ENCODE results near the gene KIF21B.

DNA sequence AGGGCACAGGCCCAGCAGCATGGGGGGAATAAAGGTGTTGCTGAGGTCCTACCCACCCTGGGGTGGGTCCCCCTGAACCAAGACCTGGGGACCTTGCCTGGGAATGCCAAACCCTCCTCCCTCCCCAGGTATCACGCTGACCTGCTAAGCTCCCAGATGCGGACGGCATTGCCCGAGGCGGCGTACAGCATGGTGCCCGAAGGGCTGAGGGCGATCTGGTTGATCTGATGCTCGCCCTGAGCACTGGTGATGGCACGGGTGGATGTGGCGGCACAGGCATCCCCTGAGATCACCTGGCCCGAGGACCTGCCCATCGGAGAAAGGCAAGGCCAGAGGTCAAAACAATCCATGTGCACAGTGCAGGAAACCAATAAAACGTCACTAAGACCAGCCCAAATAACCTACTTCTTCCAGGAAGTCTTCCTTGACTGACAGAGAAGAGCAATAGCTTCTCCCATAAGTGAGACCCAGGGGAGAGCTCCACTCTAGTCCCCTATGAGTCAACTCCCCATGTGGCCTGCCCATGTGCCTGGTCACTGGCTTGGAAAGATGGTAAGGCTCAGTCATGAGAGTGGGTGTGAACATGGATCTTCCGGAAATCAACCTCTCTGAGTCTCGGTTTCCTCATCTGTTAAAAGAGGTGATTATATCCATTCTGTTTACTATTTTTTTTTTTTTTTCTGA lies 46.3 kb downstream of the KIF21B start:
- TF ChIP-seq, protein P1, sequence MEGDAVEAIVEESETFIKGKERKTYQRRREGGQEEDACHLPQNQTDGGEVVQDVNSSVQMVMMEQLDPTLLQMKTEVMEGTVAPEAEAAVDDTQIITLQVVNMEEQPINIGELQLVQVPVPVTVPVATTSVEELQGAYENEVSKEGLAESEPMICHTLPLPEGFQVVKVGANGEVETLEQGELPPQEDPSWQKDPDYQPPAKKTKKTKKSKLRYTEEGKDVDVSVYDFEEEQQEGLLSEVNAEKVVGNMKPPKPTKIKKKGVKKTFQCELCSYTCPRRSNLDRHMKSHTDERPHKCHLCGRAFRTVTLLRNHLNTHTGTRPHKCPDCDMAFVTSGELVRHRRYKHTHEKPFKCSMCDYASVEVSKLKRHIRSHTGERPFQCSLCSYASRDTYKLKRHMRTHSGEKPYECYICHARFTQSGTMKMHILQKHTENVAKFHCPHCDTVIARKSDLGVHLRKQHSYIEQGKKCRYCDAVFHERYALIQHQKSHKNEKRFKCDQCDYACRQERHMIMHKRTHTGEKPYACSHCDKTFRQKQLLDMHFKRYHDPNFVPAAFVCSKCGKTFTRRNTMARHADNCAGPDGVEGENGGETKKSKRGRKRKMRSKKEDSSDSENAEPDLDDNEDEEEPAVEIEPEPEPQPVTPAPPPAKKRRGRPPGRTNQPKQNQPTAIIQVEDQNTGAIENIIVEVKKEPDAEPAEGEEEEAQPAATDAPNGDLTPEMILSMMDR (IDR thresholded peaks at IDR 0.05 in 2 of 3, conservative IDR thresholded peaks at IDR 0.05 in 1 of 3; ENCODE audit: insufficient read depth in 2 of 3, low read depth in 1 of 3, low read length in 3 of 3), result no peak
- TF ChIP-seq ZFP36 (IDR thresholded peaks at IDR 0.05; ENCODE audit: low read depth, low read length, partially characterized antibody), result peak; percentile 72
- no peak for TF ChIP-seq MYC (IDR thresholded peaks at IDR 0.05; ENCODE audit: low read depth, low read length)
- no peak for TF ChIP-seq MYC (CRISPR knock-in tag; IDR thresholded peaks at IDR 0.05; ENCODE audit: borderline replicate concordance, low read depth)
- no peak for TF ChIP-seq TFAM (CRISPR knock-in tag; conservative IDR thresholded peaks at IDR 0.05)
- no peak for TF ChIP-seq EZH2 (IDR thresholded peaks at IDR 0.05; ENCODE audit: borderline replicate concordance, low read depth, low read length)
- no peak for TF ChIP-seq GABPB1 (CRISPR knock-in tag; IDR thresholded peaks at IDR 0.05)
- TF ChIP-seq ZNF274 (IDR thresholded peaks at IDR 0.05; ENCODE audit: borderline replicate concordance, low read depth, low read length), result no peak
